Measurements from ENCODE around the gene EGF.

GRCh38 chr4:110007217-110007616 lies 94.5 kb downstream of the EGF start:
- no peak for TF ChIP-seq CTCF (IDR thresholded peaks at IDR 0.05; ENCODE audit: low read length)
- no peak for TF ChIP-seq EZH2 (IDR thresholded peaks at IDR 0.05; ENCODE audit: borderline replicate concordance, low read length)

All from OCI-LY1 (cell line).